Activated CD4-positive, alpha-beta T cell treated with anti-CD3 and anti-CD28 coated beads, Interleukin-2, amount 10 ng/mL, durations not matched to agents 7 days and 5 days (primary cell): ENCODE data around the gene TTLL5. TPM values are rescaled to one million over a fixed set of nuclear protein-coding genes. Genes with fewer than 3 reads are reported as not detected.

Source experiments
- CTCF ChIA-PET: fragments of 350-600 bp; sonication (Branson Sonifier 250); formaldehyde crosslinking; loops from one replicate; lab custom pipeline; 2021; ENCODE audit warnings: antibody characterized with exemption; lab: Charles Lee
- POLR2A ChIA-PET: fragments of 350-600 bp; sonication (Branson Sonifier 250); formaldehyde crosslinking; loops from one replicate; lab custom pipeline; 2021; ENCODE audit warnings: antibody characterized with exemption; lab: Charles Lee
- DNase-seq: peaks from one replicate; pipeline ENCODE4 v3.0.0-alpha.2; 2020
- H3K27ac Mint-ChIP-seq: one replicate; pipeline ENCODE4 v1.8.0; 2021; ENCODE audit warnings: mild to moderate bottlenecking, moderate library complexity, mixed read lengths
- H3K27me3 Mint-ChIP-seq: one replicate; pipeline ENCODE4 v1.8.0; 2021; ENCODE audit warnings: mixed read lengths
- H3K36me3 Mint-ChIP-seq: one replicate; pipeline ENCODE4 v1.8.0; 2021; ENCODE audit warnings: low read depth, mixed read lengths
- H3K4me1 Mint-ChIP-seq: one replicate; pipeline ENCODE4 v1.8.0; 2021; ENCODE audit warnings: mixed read lengths
- H3K4me3 Mint-ChIP-seq: one replicate; pipeline ENCODE4 v1.8.0; 2021; ENCODE audit warnings: mild to moderate bottlenecking, moderate library complexity, mixed read lengths
- H3K9me3 Mint-ChIP-seq: one replicate; pipeline ENCODE4 v1.8.0; 2021; ENCODE audit warnings: mixed read lengths
- total RNA-seq, 2 experiments: library from RNA; stranded (reverse); gene quantifications; one replicate each; pipeline ENCODE4 v1.2.3, GENCODE V29; 2021

The TTLL5 gene
- total RNA-seq, 2 experiments from 2014 or later = 33.3 to 43.3 TPM

DNA sequence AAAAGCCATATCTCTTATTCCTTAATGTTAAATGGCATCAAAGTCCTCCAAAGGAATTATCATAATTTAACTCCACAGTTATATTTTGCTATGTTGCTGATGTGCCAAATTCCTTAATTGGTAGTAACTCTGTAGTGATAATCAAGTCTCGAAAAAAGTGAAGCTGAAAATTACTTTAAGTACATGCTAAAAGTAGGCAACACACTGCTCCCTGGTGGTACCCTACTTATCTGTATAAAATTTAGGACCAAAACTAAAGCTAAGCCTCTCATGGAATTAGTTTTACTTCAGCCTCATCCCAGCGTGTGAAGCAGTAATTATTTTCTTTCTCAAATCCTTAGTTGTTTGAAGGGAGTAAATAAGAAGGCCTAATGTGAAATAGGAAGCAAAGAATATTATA, 132.8 kb downstream of the TTLL5 start:
- ChIA-PET POLR2A (no interaction called here), CTCF (interaction anchor here (0.7 kb wide), 1 partner anchor 17 kb away, joined by 3 read pairs; no protein-coding TSS in a partner anchor)
- H3K36me3 Mint-ChIP-seq = peaks cover 24% of the 10 kb centered on the region
- no peaks in the 10 kb centered on the region for H3K4me1 Mint-ChIP-seq
- H3K4me3 Mint-ChIP-seq = no peak overlapping the region
- peaks cover 7% of the 10 kb centered on the region for H3K9me3 Mint-ChIP-seq
- DNase-seq = no peak
- H3K27ac Mint-ChIP-seq = no peak overlapping the region
- H3K27me3 Mint-ChIP-seq = no peaks in the 10 kb centered on the region

DNA sequence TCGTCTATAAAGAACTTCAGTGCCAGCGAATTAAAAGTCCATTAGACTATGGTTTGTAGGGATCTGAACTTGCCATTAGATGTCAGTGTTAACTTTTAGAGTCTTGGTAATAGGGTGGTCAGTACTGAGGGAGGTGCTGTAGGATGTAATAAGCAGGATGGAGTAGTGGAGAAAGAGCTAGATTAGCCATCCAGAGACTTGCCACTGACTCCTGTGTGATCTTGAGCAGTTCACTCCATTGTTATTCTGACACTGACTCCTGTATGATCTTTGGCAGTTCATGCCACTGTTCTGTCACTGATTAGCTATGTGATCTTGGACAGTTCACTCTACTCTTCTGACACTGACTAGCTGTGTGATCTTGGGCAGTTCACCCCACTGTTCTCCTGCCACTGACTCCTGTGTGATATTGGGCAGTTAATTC, 133.6 kb downstream of the TTLL5 start:
- ChIA-PET POLR2A (no interaction called here), CTCF (interaction anchor here (0.8 kb wide), 1 partner anchor 95 kb away, joined by 3 read pairs; no protein-coding TSS in a partner anchor)
- no peak for DNase-seq
- H3K9me3 Mint-ChIP-seq = peaks cover 12% of the 10 kb centered on the region
- H3K27ac Mint-ChIP-seq = no peak overlapping the region
- H3K4me3 Mint-ChIP-seq = no peak overlapping the region
- no peaks in the 10 kb centered on the region for H3K4me1 Mint-ChIP-seq
- no peaks in the 10 kb centered on the region for H3K27me3 Mint-ChIP-seq
- H3K36me3 Mint-ChIP-seq = peaks cover 33% of the 10 kb centered on the region

- Mint-ChIP-seq H3K4me3 (no peak overlapping the region), H3K9me3 (peaks cover 14% of the 10 kb centered on the region), H3K27ac (no peak overlapping the region), H3K36me3 (peaks cover 42% of the 10 kb centered on the region), H3K4me1 (no peaks in the 10 kb centered on the region), H3K27me3 (no peaks in the 10 kb centered on the region)
- ChIA-PET CTCF (interaction anchor here (0.7 kb wide), 1 partner anchor 156 kb away, joined by 4 read pairs; no protein-coding TSS in a partner anchor), POLR2A (no interaction called here)
- no peak for DNase-seq
Observed at GRCh38 chr14:75800792-75801191, 139.7 kb downstream of the TTLL5 start.

DNA sequence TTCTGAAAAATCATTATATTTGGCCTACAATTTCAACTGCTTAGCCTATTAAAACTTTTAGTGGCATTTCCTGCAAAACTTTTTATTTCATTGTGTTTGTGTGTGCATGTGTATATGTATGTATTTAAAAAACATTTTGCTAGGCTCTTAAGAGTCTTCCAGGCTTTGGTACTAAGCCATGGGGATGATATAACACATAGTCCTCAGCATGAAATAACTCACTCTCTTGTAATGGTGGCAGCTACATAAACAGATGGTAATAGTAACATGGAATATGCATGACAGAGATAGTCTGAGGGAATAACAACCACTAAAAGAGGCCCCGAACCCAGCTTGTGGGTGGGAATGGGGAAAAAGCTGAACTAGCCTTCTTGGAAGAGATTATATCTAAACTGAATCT, 141.4 kb downstream of the TTLL5 start:
- CTCF ChIA-PET = no interaction called here

GRCh38 chr14:75803765-75804164, 142.7 kb downstream of the TTLL5 start:
- Mint-ChIP-seq H3K36me3 (peaks cover 21% of the 10 kb centered on the region), H3K9me3 (peaks cover 10% of the 10 kb centered on the region), H3K4me1 (no peaks in the 10 kb centered on the region), H3K27me3 (no peaks in the 10 kb centered on the region), H3K4me3 (no peak overlapping the region), H3K27ac (no peak overlapping the region)
- POLR2A ChIA-PET = no interaction called here
- CTCF ChIA-PET = interaction anchor here (0.8 kb wide), 1 partner anchor 25 kb away, joined by 3 read pairs; no protein-coding TSS in a partner anchor
- DNase-seq = no peak

More for the DNA sequence above, 141.4 kb downstream of the TTLL5 start:
- Mint-ChIP-seq H3K4me1 (no peaks in the 10 kb centered on the region), H3K27ac (no peak overlapping the region), H3K4me3 (no peak overlapping the region), H3K9me3 (peaks cover 14% of the 10 kb centered on the region), H3K36me3 (peaks cover 33% of the 10 kb centered on the region), H3K27me3 (no peaks in the 10 kb centered on the region)
- POLR2A ChIA-PET = no interaction called here
- DNase-seq = no peak

GRCh38 chr14:75804570-75805275, 143.7 kb downstream of the TTLL5 start:
- H3K4me3 Mint-ChIP-seq = no peak overlapping the region
- ChIA-PET CTCF (interaction anchor here (0.8 kb wide), 1 partner anchor 26 kb away, joined by 3 read pairs; no protein-coding TSS in a partner anchor), POLR2A (no interaction called here)
- peaks cover 11% of the 10 kb centered on the region for H3K36me3 Mint-ChIP-seq
- H3K27me3 Mint-ChIP-seq = no peaks in the 10 kb centered on the region
- DNase-seq = no peak
- H3K4me1 Mint-ChIP-seq = no peaks in the 10 kb centered on the region
- H3K27ac Mint-ChIP-seq = no peak overlapping the region
- H3K9me3 Mint-ChIP-seq = peaks cover 4% of the 10 kb centered on the region

GRCh38 chr14:75805646-75806045, 144.6 kb downstream of the TTLL5 start:
- DNase-seq = no peak
- CTCF ChIA-PET = interaction anchor here (0.6 kb wide), 1 partner anchor 104 kb away, joined by 5 read pairs; no protein-coding TSS in a partner anchor
- POLR2A ChIA-PET = no interaction called here
- H3K27ac Mint-ChIP-seq = no peak overlapping the region
- no peaks in the 10 kb centered on the region for H3K4me1 Mint-ChIP-seq
- no peaks in the 10 kb centered on the region for H3K9me3 Mint-ChIP-seq
- no peaks in the 10 kb centered on the region for H3K27me3 Mint-ChIP-seq
- H3K4me3 Mint-ChIP-seq = no peak overlapping the region
- peaks cover 7% of the 10 kb centered on the region for H3K36me3 Mint-ChIP-seq

DNA sequence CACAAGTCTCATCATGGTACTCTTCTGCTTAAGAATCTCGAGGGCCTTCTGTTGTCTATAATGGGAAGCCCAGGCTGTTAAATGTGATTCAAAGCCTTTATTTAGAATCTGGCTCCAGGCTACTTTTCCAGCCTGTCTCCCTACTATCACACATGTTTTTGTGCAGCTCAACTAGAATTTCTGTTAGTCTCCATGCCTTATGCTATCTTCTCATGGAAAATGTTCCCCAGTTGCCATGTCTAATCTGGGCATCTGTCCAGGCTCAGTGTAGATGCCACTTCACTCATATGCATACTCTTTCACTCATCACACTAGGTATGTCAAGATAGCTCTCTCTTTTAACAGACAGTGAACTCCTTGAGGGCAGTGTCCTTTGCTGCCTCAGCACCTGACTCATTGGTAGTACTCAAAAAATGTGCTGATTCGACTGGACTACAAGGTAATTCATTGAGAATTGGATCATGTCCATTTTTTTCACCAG, 145.3 kb downstream of the TTLL5 start:
- H3K27ac Mint-ChIP-seq = no peak overlapping the region
- H3K4me3 Mint-ChIP-seq = no peak overlapping the region
- no peak for DNase-seq
- H3K9me3 Mint-ChIP-seq = no peaks in the 10 kb centered on the region
- no peaks in the 10 kb centered on the region for H3K27me3 Mint-ChIP-seq
- CTCF ChIA-PET = interaction anchor here (0.6 kb wide), 1 partner anchor 105 kb away, joined by 5 read pairs; no protein-coding TSS in a partner anchor
- POLR2A ChIA-PET = no interaction called here
- H3K36me3 Mint-ChIP-seq = peaks cover 3% of the 10 kb centered on the region
- no peaks in the 10 kb centered on the region for H3K4me1 Mint-ChIP-seq

GRCh38 chr14:75807667-75808360, 146.8 kb downstream of the TTLL5 start:
- Mint-ChIP-seq H3K27ac (no peak overlapping the region), H3K36me3 (peaks cover under 1% of the 10 kb centered on the region), H3K9me3 (no peaks in the 10 kb centered on the region), H3K4me1 (no peaks in the 10 kb centered on the region), H3K4me3 (no peak overlapping the region), H3K27me3 (no peaks in the 10 kb centered on the region)
- POLR2A ChIA-PET = no interaction called here
- CTCF ChIA-PET = interaction anchor here (1.4 kb wide), 1 partner anchor 12 kb away, joined by 3 read pairs; no protein-coding TSS in a partner anchor
- no peak for DNase-seq

DNA sequence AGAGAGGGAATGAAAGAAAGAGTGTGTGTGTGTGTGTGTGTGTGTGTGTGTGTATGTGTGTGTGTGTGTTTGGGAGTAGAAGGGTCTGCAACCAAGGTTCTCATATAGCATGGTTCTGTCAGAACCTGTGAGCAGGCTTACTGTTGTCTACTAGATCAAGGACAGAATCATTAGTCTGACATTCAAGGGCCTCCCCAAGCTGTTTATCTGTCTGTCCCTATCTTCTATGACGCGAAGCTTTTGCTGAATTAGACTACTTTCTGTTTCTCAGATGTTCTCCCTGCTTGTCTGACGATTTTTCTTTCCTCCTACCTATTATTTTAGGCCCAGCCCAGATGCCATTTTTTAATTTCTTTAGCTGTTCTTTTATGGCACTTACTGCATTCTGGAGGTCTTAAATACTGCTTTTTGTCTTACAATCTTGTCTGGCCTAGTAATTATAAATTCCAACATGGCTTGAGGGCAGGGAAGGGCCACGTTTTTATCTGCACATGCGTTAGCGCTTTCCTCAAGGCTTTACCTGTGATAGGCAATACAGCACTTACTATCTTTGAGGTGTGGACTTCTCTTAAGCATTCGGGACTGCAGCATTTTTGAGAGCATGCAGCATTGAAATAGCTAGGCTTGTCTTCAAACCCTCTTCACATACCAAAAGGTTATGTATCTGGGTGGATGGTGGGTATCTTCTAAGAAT, 150.2 kb downstream of the TTLL5 start:
- Mint-ChIP-seq H3K27ac (no peak overlapping the region), H3K9me3 (no peaks in the 10 kb centered on the region), H3K27me3 (no peaks in the 10 kb centered on the region), H3K4me1 (no peaks in the 10 kb centered on the region), H3K36me3 (no peaks in the 10 kb centered on the region), H3K4me3 (no peak overlapping the region)
- POLR2A ChIA-PET = no interaction called here
- DNase-seq = no peak
- CTCF ChIA-PET = no interaction called here

GRCh38 chr14:75811872-75812499, 150.9 kb downstream of the TTLL5 start:
- no peak overlapping the region for H3K4me3 Mint-ChIP-seq
- ChIA-PET CTCF (interaction anchor here (0.6 kb wide), 1 partner anchor 251 kb away, joined by 3 read pairs; no protein-coding TSS in a partner anchor), POLR2A (no interaction called here)
- no peak for DNase-seq
- no peaks in the 10 kb centered on the region for H3K27me3 Mint-ChIP-seq
- no peak overlapping the region for H3K27ac Mint-ChIP-seq
- no peaks in the 10 kb centered on the region for H3K36me3 Mint-ChIP-seq
- H3K4me1 Mint-ChIP-seq = no peaks in the 10 kb centered on the region
- H3K9me3 Mint-ChIP-seq = no peaks in the 10 kb centered on the region

- POLR2A ChIA-PET = no interaction called here
- Mint-ChIP-seq H3K4me3 (no peak overlapping the region), H3K27ac (no peak overlapping the region), H3K4me1 (no peaks in the 10 kb centered on the region), H3K27me3 (no peaks in the 10 kb centered on the region), H3K9me3 (no peaks in the 10 kb centered on the region), H3K36me3 (no peaks in the 10 kb centered on the region)
- CTCF ChIA-PET = interaction anchor here (0.6 kb wide), 1 partner anchor 250 kb away, joined by 3 read pairs; no protein-coding TSS in a partner anchor
- no peak for DNase-seq
Observed at GRCh38 chr14:75812622-75813021, 151.6 kb downstream of the TTLL5 start.
